Osteocyte (in vitro differentiated cells): ENCODE measurements around the gene AKAP11. TPM values are rescaled to one million over a fixed set of nuclear protein-coding genes. Genes with fewer than 3 reads are reported as not detected.

Experiments
- DNase-seq: peaks from one replicate; pipeline ENCODE4 v3.0.0; 2021; ENCODE audit warnings: mixed read lengths; ENCODE audit not compliant: unreplicated experiment; ENCODE audit errors: extremely low spot score
- H3K27ac Mint-ChIP-seq: one replicate; pipeline ENCODE4 v1.8.0; 2021; ENCODE audit warnings: mild to moderate bottlenecking, mixed read lengths; ENCODE audit not compliant: unreplicated experiment
- H3K27me3 Mint-ChIP-seq: one replicate; pipeline ENCODE4 v1.8.0; 2021; ENCODE audit warnings: mixed read lengths; ENCODE audit not compliant: unreplicated experiment
- H3K36me3 Mint-ChIP-seq: one replicate; pipeline ENCODE4 v1.8.0; 2021; ENCODE audit warnings: mixed read lengths; ENCODE audit not compliant: unreplicated experiment
- H3K4me1 Mint-ChIP-seq: one replicate; pipeline ENCODE4 v1.8.0; 2021; ENCODE audit warnings: mixed read lengths; ENCODE audit not compliant: unreplicated experiment
- H3K4me3 Mint-ChIP-seq: one replicate; pipeline ENCODE4 v1.8.0; 2021; ENCODE audit warnings: mild to moderate bottlenecking, moderate library complexity, mixed read lengths; ENCODE audit not compliant: unreplicated experiment
- H3K9me3 Mint-ChIP-seq: one replicate; pipeline ENCODE4 v1.8.0; 2021; ENCODE audit warnings: mixed read lengths; ENCODE audit not compliant: unreplicated experiment
- CTCF ChIP-seq: fragments of 200-600 bp; sonication (generic); IDR thresholded peaks from 2 replicates; pipeline ENCODE4 v1.5.0; 2021; ENCODE audit warnings: antibody characterized with exemption, mild to moderate bottlenecking, moderate library complexity
- total RNA-seq: library from RNA; stranded (reverse); gene quantifications from 2 replicates; pipeline ENCODE4 v1.2.1, GENCODE V29; 2021

The AKAP11 gene
- total RNA-seq, 1 donor from 2014 or later, result 37.3 TPM

- no peak for DNase-seq
- Mint-ChIP-seq H3K27me3 (peaks cover 14% of the 10 kb centered on the region), H3K4me1 (no peaks in the 10 kb centered on the region), H3K36me3 (no peaks in the 10 kb centered on the region), H3K9me3 (no peaks in the 10 kb centered on the region), H3K4me3 (no peak overlapping the region), H3K27ac (no peak overlapping the region)
- no peak for TF ChIP-seq CTCF
Measured at GRCh38 chr13:42370229-42370628, 98.3 kb downstream of the AKAP11 start.

Other genes starting within 250 kb of the AKAP11 start
- gene DGKH, start 223.5 kb upstream of the AKAP11 start, total RNA-seq, result 14.3 and 14.5 TPM in 2 replicates